PC-9 (cell line): Measurements from ENCODE around the gene CDK5RAP2.
"Not testable (repeated sequence)": the region's sequence is repeated elsewhere in the genome, so short reads cannot be mapped to it uniquely, and the experiment has no call there.

Source experiments
- CTCF ChIP-seq: fragments of 200-600 bp; sonication (generic); conservative IDR thresholded peaks from 2 replicates; pipeline ENCODE4 v1.6.1; 2017; ENCODE audit warnings: mixed run types, antibody characterized with exemption, mild to moderate bottlenecking, moderate library complexity
- EZH2 ChIP-seq: fragments of 200-600 bp; sonication (generic); IDR thresholded peaks from 2 replicates; pipeline ENCODE4 v1.8.0; 2017; ENCODE audit warnings: antibody characterized with exemption, low read depth

- TF ChIP-seq CTCF, EZH2: not testable (repeated sequence)
Measured at GRCh38 chr9:120530220-120530832, 49.6 kb downstream of the CDK5RAP2 start.
